Neuronal stem cell (in vitro differentiated cells): ENCODE data around the gene RTN4RL2.

Source experiments
- DNase-seq: peaks from one replicate; pipeline ENCODE4 v3.0.0-alpha.2; 2013; ENCODE audit warnings: low spot score
- H2AFZ ChIP-seq: one replicate; pipeline ENCODE4 v1.6.1; 2013; ENCODE audit warnings: mild to moderate bottlenecking, low read length, inconsistent platforms
- H2AK5ac ChIP-seq: 2 replicates; pipeline ENCODE4 v1.6.1; 2013; ENCODE audit warnings: low read depth, mild to moderate bottlenecking, inconsistent platforms, low read length, moderate library complexity, mixed read lengths
- H2BK120ac ChIP-seq: 2 replicates; pipeline ENCODE4 v1.6.1; 2013; ENCODE audit warnings: low read depth, mild to moderate bottlenecking, inconsistent platforms, low read length, moderate library complexity, mixed read lengths
- H2BK12ac ChIP-seq: one replicate; pipeline ENCODE4 v1.6.1; 2013; ENCODE audit warnings: low read length, inconsistent platforms
- H2BK15ac ChIP-seq: 2 replicates; pipeline ENCODE4 v1.6.1; 2013; ENCODE audit warnings: mild to moderate bottlenecking, low read length, inconsistent platforms, mixed read lengths
- H2BK5ac ChIP-seq: one replicate; pipeline ENCODE4 v1.6.1; 2013; ENCODE audit warnings: inconsistent platforms, mild to moderate bottlenecking, low read length, moderate library complexity
- H3K14ac ChIP-seq: one replicate; pipeline ENCODE4 v1.6.1; 2013; ENCODE audit warnings: low read length, inconsistent platforms
- H3K18ac ChIP-seq: 2 replicates; pipeline ENCODE4 v1.6.1; 2013; ENCODE audit warnings: low read length, inconsistent platforms
- H3K23ac ChIP-seq: 2 replicates; pipeline ENCODE4 v1.6.1; 2013; ENCODE audit warnings: low read depth, mild to moderate bottlenecking, mixed read lengths, low read length, inconsistent platforms; ENCODE audit not compliant: poor library complexity
- H3K27ac ChIP-seq: replicated peaks from 3 replicates; pipeline ENCODE4 v1.5.1; 2013; ENCODE audit warnings: low read length, inconsistent platforms
- H3K27me3 ChIP-seq, 3 experiments: 2 replicates each; pipeline ENCODE4 v1.6.1; 2013; ENCODE audit warnings: low read length in 3 of 3, mild to moderate bottlenecking in 2 of 3, inconsistent platforms in 1 of 3, low read depth in 1 of 3, mixed read lengths in 1 of 3, moderate library complexity in 1 of 3; ENCODE audit not compliant: control insufficient read depth in 3 of 3, insufficient read depth in 3 of 3
- H3K36me3 ChIP-seq, 2 donors: replicated peaks in 1 of 2; 2 replicates each; pipeline ENCODE4 v1.6.1; 2013; ENCODE audit warnings: low read length in 2 of 2; ENCODE audit not compliant: control insufficient read depth in 2 of 2, insufficient read depth in 2 of 2
- H3K4ac ChIP-seq: 2 replicates; pipeline ENCODE4 v1.6.1; 2013; ENCODE audit warnings: inconsistent platforms, mild to moderate bottlenecking, low read length, moderate library complexity
- H3K4me1 ChIP-seq, 2 donors: 1 replicate in 1 of 2; 2 replicates in 1 of 2; pipeline ENCODE4 v1.6.1; 2013; ENCODE audit warnings: low read length in 2 of 2, low read depth in 1 of 2; ENCODE audit not compliant: control insufficient read depth in 2 of 2, insufficient read depth in 1 of 2
- H3K4me2 ChIP-seq: one replicate; pipeline ENCODE4 v1.6.1; 2013; ENCODE audit warnings: mild to moderate bottlenecking, low read length, inconsistent platforms; ENCODE audit not compliant: insufficient read depth, poor library complexity, severe bottlenecking
- H3K4me3 ChIP-seq, 2 donors: 2 replicates each; pipeline ENCODE4 v1.5.1; 2013; ENCODE audit warnings: low read length in 2 of 2, mild to moderate bottlenecking in 2 of 2, inconsistent platforms in 1 of 2, moderate library complexity in 1 of 2
- H3K79me1 ChIP-seq: one replicate; pipeline ENCODE4 v1.6.1; 2013; ENCODE audit warnings: low read depth, mild to moderate bottlenecking, inconsistent platforms, low read length, moderate library complexity
- H3K9ac ChIP-seq: one replicate; pipeline ENCODE4 v1.6.1; 2013; ENCODE audit warnings: mild to moderate bottlenecking, low read depth, low read length, inconsistent platforms; ENCODE audit not compliant: poor library complexity
- H3K9me3 ChIP-seq, 2 donors: replicated peaks in 1 of 2; 2 replicates each; pipeline versions ENCODE3 to v1.6.1; 2013; ENCODE audit warnings: low read length in 2 of 2, mild to moderate bottlenecking in 2 of 2, inconsistent platforms in 1 of 2, low read depth in 1 of 2, mixed read lengths in 1 of 2, moderate library complexity in 1 of 2; ENCODE audit not compliant: control insufficient read depth in 2 of 2, insufficient read depth in 1 of 2
- H4K8ac ChIP-seq: one replicate; pipeline ENCODE4 v1.6.1; 2013; ENCODE audit warnings: low read depth, mild to moderate bottlenecking, inconsistent platforms, low read length, moderate library complexity
- H4K91ac ChIP-seq: one replicate; pipeline ENCODE4 v1.6.1; 2013; ENCODE audit warnings: low read length, low read depth, mild to moderate bottlenecking, inconsistent platforms; ENCODE audit not compliant: poor library complexity
- WGBS, 2 donors: extraction: QIAGEN DNeasy Blood & Tissue Kit; methylation state at CpG; one replicate each; pipeline ENCODE4 v1.1.7; 2013; ENCODE audit warnings: missing lambda C conversion rate in 2 of 2, mixed read lengths in 1 of 2; ENCODE audit not compliant: insufficient read length in 2 of 2, insufficient replicate concordance in 1 of 2; ENCODE audit errors: extremely low coverage in 2 of 2; 5-methylcytosine and 5-hydroxymethylcytosine counted together

RTN4RL2 gene

GRCh38 chr11:57493507-57494503, 33.5 kb downstream of the RTN4RL2 start:
- peak; percentile 48 for DNase-seq
- Histone ChIP-seq H3K27me3 (peaks cover 0 to 7% (median 0%) of the 10 kb centered on the region in 3 experiments), H3K27ac (no peak overlapping the region)

GRCh38 chr11:57496109-57496820, 35.9 kb downstream of the RTN4RL2 start:
- no peak overlapping the region for H3K4ac ChIP-seq
- no CpG with 5 or more reads among the region's 9 CpGs for WGBS, 2 donors
- H3K4me3 ChIP-seq = no peak overlapping the region
- no peak overlapping the region for H2BK15ac ChIP-seq
- peaks cover 8% of the 10 kb centered on the region in 2 donors for H3K4me1 ChIP-seq
- H2BK5ac ChIP-seq = no peak overlapping the region
- H3K36me3 ChIP-seq = no peaks in the 10 kb centered on the region
- peak overlapping the region; percentile 32 for H2AK5ac ChIP-seq
- no peak overlapping the region for H3K27ac ChIP-seq
- H3K79me1 ChIP-seq = no peaks in the 10 kb centered on the region
- H3K27me3 ChIP-seq = peaks cover 0 to 12% (median 0%) of the 10 kb centered on the region in 3 experiments
- H3K14ac ChIP-seq = no peak overlapping the region
- no peak overlapping the region for H3K23ac ChIP-seq
- H3K18ac ChIP-seq = peak overlapping the region; percentile 36
- no peaks in the 10 kb centered on the region for H3K9me3 ChIP-seq
- no peak overlapping the region for H2BK12ac ChIP-seq
- no peak overlapping the region for H3K4me2 ChIP-seq
- H4K8ac ChIP-seq = no peak overlapping the region
- no peak overlapping the region for H3K9ac ChIP-seq
- no peak overlapping the region for H2AFZ ChIP-seq
- no peak overlapping the region for H2BK120ac ChIP-seq
- no peak overlapping the region for H4K91ac ChIP-seq
- no peak for DNase-seq

More at GRCh38 chr11:57493507-57494503, 33.5 kb downstream of the RTN4RL2 start:
- Histone ChIP-seq H3K18ac (no peak overlapping the region), H3K14ac (no peak overlapping the region), H3K36me3 (no peaks in the 10 kb centered on the region), H3K79me1 (no peaks in the 10 kb centered on the region), H3K23ac (no peak overlapping the region), H3K4me2 (no peak overlapping the region), H4K91ac (no peak overlapping the region), H2AFZ (no peak overlapping the region), H2BK120ac (no peak overlapping the region), H3K9me3 (no peaks in the 10 kb centered on the region), H3K4me3 (no peak overlapping the region), H3K4ac (no peak overlapping the region), H2BK15ac (no peak overlapping the region), H3K4me1 (peaks cover 4% of the 10 kb centered on the region in 2 donors), H2BK5ac (no peak overlapping the region), H4K8ac (no peak overlapping the region), H2AK5ac (no peak overlapping the region), H3K9ac (no peak overlapping the region), H2BK12ac (no peak overlapping the region)
- no CpG with 5 or more reads among the region's 15 CpGs for WGBS, 2 donors

- no peak overlapping the region for H4K91ac ChIP-seq
- H3K36me3 ChIP-seq = no peaks in the 10 kb centered on the region
- H3K9ac ChIP-seq = no peak overlapping the region
- peaks cover 0 to 12% (median 0%) of the 10 kb centered on the region in 3 experiments for H3K27me3 ChIP-seq
- no peak overlapping the region for H3K4ac ChIP-seq
- H4K8ac ChIP-seq = no peak overlapping the region
- H2AFZ ChIP-seq = no peak overlapping the region
- H2BK15ac ChIP-seq = no peak overlapping the region
- no peak for DNase-seq
- no peak overlapping the region for H3K23ac ChIP-seq
- no peaks in the 10 kb centered on the region for H3K9me3 ChIP-seq
- H3K18ac ChIP-seq = no peak overlapping the region
- peaks cover 8 to 11% of the 10 kb centered on the region in 2 donors for H3K4me1 ChIP-seq
- no peak overlapping the region for H2BK120ac ChIP-seq
- no peaks in the 10 kb centered on the region for H3K79me1 ChIP-seq
- H2BK5ac ChIP-seq = no peak overlapping the region
- no peak overlapping the region for H3K4me3 ChIP-seq
- no peak overlapping the region for H2AK5ac ChIP-seq
- H2BK12ac ChIP-seq = no peak overlapping the region
- no CpG with 5 or more reads among the region's 15 CpGs for WGBS, 2 donors
- no peak overlapping the region for H3K27ac ChIP-seq
- no peak overlapping the region for H3K4me2 ChIP-seq
- H3K14ac ChIP-seq = no peak overlapping the region
These were observed 37.2 kb downstream of the RTN4RL2 start for GRCh38 chr11:57497303-57498247.
